OCI-LY1 (cell line): ENCODE measurements around the gene E2F4.

ENCODE experiments used
- H2AFZ ChIP-seq: fragments of 200-600 bp; sonication (generic), shearing (Covaris generic); 2 replicates; pipeline ENCODE4 v1.6.0; 2014; ENCODE audit warnings: antibody characterized with exemption, mild to moderate bottlenecking, low read length
- H3F3A ChIP-seq: fragments of 200-600 bp; sonication (generic), shearing (Covaris generic); 2 replicates; pipeline ENCODE4 v1.6.0; 2014; ENCODE audit warnings: mild to moderate bottlenecking, antibody characterized with exemption, low read length, moderate library complexity; ENCODE audit not compliant: insufficient read depth
- H3K27ac ChIP-seq: fragments of 200-600 bp; sonication (generic); 2 replicates; pipeline ENCODE4 v1.5.1; 2014; ENCODE audit warnings: low read length, mixed run types, mild to moderate bottlenecking, low read depth; ENCODE audit not compliant: poor library complexity, severe bottlenecking
- H3K27me3 ChIP-seq: fragments of 200-600 bp; sonication (generic); 2 replicates; pipeline ENCODE4 v1.6.0; 2014; ENCODE audit warnings: antibody characterized with exemption, mild to moderate bottlenecking, low read length, moderate library complexity; ENCODE audit not compliant: insufficient read depth
- H3K36me3 ChIP-seq: fragments of 200-600 bp; sonication (generic); 2 replicates; pipeline ENCODE4 v1.6.1; 2014; ENCODE audit warnings: mild to moderate bottlenecking, antibody characterized with exemption, low read length, moderate library complexity, mixed read lengths; ENCODE audit not compliant: insufficient read depth
- H3K4me1 ChIP-seq: fragments of 200-600 bp; sonication (generic); 2 replicates; pipeline ENCODE4 v1.5.1; 2014; ENCODE audit warnings: mild to moderate bottlenecking, low read length, moderate library complexity; ENCODE audit not compliant: insufficient read depth, severe bottlenecking
- H3K4me2 ChIP-seq: fragments of 200-600 bp; sonication (generic), shearing (Covaris generic); 2 replicates; pipeline ENCODE4 v1.6.1; 2014; ENCODE audit warnings: low read length
- H3K4me3 ChIP-seq: fragments of 200-600 bp; sonication (generic); 2 replicates; pipeline ENCODE4 v1.5.1; 2014; ENCODE audit warnings: low read length, low read depth, mild to moderate bottlenecking, mixed read lengths; ENCODE audit not compliant: poor library complexity, severe bottlenecking
- H3K79me2 ChIP-seq: fragments of 200-600 bp; shearing (Covaris generic); 2 replicates; pipeline ENCODE4 v1.6.1; 2016; ENCODE audit warnings: mixed run types, low read length, mixed read lengths; ENCODE audit not compliant: insufficient read depth
- H3K9ac ChIP-seq: fragments of 200-600 bp; sonication (generic), shearing (Covaris generic); 2 replicates; pipeline ENCODE4 v1.6.1; 2014; ENCODE audit warnings: mild to moderate bottlenecking, low read length, mixed read lengths
- H3K9me2 ChIP-seq: fragments of 200-600 bp; sonication (generic), shearing (Covaris generic); 2 replicates; pipeline ENCODE4 v1.6.1; 2014; ENCODE audit warnings: low read depth, mild to moderate bottlenecking, low read length, mixed read lengths
- H3K9me3 ChIP-seq: fragments of 200-600 bp; shearing (Covaris generic); 2 replicates; pipeline ENCODE4 v1.6.1; 2014; ENCODE audit warnings: low read length, mixed read lengths
- H4K20me1 ChIP-seq: fragments of 200-600 bp; sonication (generic), shearing (Covaris generic); 2 replicates; pipeline ENCODE4 v1.6.0; 2016; ENCODE audit warnings: mild to moderate bottlenecking, low read length; ENCODE audit not compliant: insufficient read depth
- CTCF ChIP-seq: fragments of 200-600 bp; sonication (generic), shearing (Covaris generic); IDR thresholded peaks from 2 replicates; pipeline ENCODE4 v1.5.1; 2017; ENCODE audit warnings: mild to moderate bottlenecking, antibody characterized with exemption, low read length, moderate library complexity, mixed read lengths
- EZH2 ChIP-seq: fragments of 200-600 bp; sonication (generic), shearing (Covaris generic); IDR thresholded peaks from 2 replicates; pipeline ENCODE4 v1.8.0; 2017; ENCODE audit warnings: borderline replicate concordance, mixed run types, mild to moderate bottlenecking, antibody characterized with exemption, low read length, moderate library complexity, mixed read lengths

The E2F4 gene

GRCh38 chr16:67216612-67217490, 24.9 kb downstream of the E2F4 start:
- H4K20me1 ChIP-seq = no peaks in the 10 kb centered on the region
- H3F3A ChIP-seq = no peaks in the 10 kb centered on the region
- TF ChIP-seq CTCF (no peak), EZH2 (no peak)
- no peak overlapping the region for H3K4me3 ChIP-seq
- H3K4me2 ChIP-seq = no peak overlapping the region
- H3K4me1 ChIP-seq = no peaks in the 10 kb centered on the region
- no peak overlapping the region for H2AFZ ChIP-seq
- H3K27me3 ChIP-seq = no peaks in the 10 kb centered on the region
- no peaks in the 10 kb centered on the region for H3K36me3 ChIP-seq
- H3K9me3 ChIP-seq = no peaks in the 10 kb centered on the region
- no peaks in the 10 kb centered on the region for H3K9me2 ChIP-seq
- H3K27ac ChIP-seq = no peak overlapping the region
- no peaks in the 10 kb centered on the region for H3K79me2 ChIP-seq
- H3K9ac ChIP-seq = no peak overlapping the region

- H3K4me1 ChIP-seq = peaks cover 17% of the 10 kb centered on the region
- no peaks in the 10 kb centered on the region for H3K9me3 ChIP-seq
- no peaks in the 10 kb centered on the region for H3K27me3 ChIP-seq
- H3F3A ChIP-seq = no peaks in the 10 kb centered on the region
- H3K79me2 ChIP-seq = peaks cover 9% of the 10 kb centered on the region
- H3K9ac ChIP-seq = no peak overlapping the region
- H4K20me1 ChIP-seq = no peaks in the 10 kb centered on the region
- H2AFZ ChIP-seq = no peak overlapping the region
- TF ChIP-seq EZH2 (no peak), CTCF (no peak)
- no peak overlapping the region for H3K27ac ChIP-seq
- no peak overlapping the region for H3K4me2 ChIP-seq
- no peaks in the 10 kb centered on the region for H3K9me2 ChIP-seq
- no peak overlapping the region for H3K4me3 ChIP-seq
- H3K36me3 ChIP-seq = peaks cover 9% of the 10 kb centered on the region
Measured at GRCh38 chr16:67223992-67224391, 32.0 kb downstream of the E2F4 start.

- peaks cover 9% of the 10 kb centered on the region for H3K79me2 ChIP-seq
- H3K4me1 ChIP-seq = peaks cover 17% of the 10 kb centered on the region
- H3K9ac ChIP-seq = peak overlapping the region; percentile 69
- H3K27ac ChIP-seq = no peak overlapping the region
- H2AFZ ChIP-seq = no peak overlapping the region
- peaks cover 32% of the 10 kb centered on the region for H3K36me3 ChIP-seq
- H3K9me2 ChIP-seq = no peaks in the 10 kb centered on the region
- peak overlapping the region; percentile 88 for H3K4me3 ChIP-seq
- TF ChIP-seq EZH2 = no peak
- TF ChIP-seq CTCF = no peak
- no peaks in the 10 kb centered on the region for H3F3A ChIP-seq
- no peaks in the 10 kb centered on the region for H3K27me3 ChIP-seq
- peak overlapping the region; percentile 76 for H3K4me2 ChIP-seq
- no peaks in the 10 kb centered on the region for H3K9me3 ChIP-seq
- H4K20me1 ChIP-seq = no peaks in the 10 kb centered on the region
Measured at GRCh38 chr16:67226295-67226803, 34.4 kb downstream of the E2F4 start.
